ENCODE results near the gene FOXO3. TPM values are rescaled to one million over a fixed set of nuclear protein-coding genes. Genes with fewer than 3 reads are reported as not detected.

The FOXO3 gene
- total RNA-seq, 1 donor from 2014 or later, result 13.7 TPM

GRCh38 chr6:108684771-108685329 is 124.1 kb downstream of the FOXO3 start:
- H3K4me1 Mint-ChIP-seq, result peaks cover 3% of the 10 kb centered on the region
- H2AFZ ChIP-seq (replicated peaks), result no peak overlapping the region
- no peaks in the 10 kb centered on the region for H4K20me1 ChIP-seq (ENCODE audit: low read depth)
- H3K9ac ChIP-seq, result no peak overlapping the region
- H3K27me3 Mint-ChIP-seq (ENCODE audit: insufficient read depth, low read depth), result peaks cover 4% of the 10 kb centered on the region
- H3K27ac ChIP-seq, result no peak overlapping the region
- no peak overlapping the region for H3K4me3 Mint-ChIP-seq
- no peaks in the 10 kb centered on the region for H3K36me3 ChIP-seq
- peaks cover 2% of the 10 kb centered on the region for H3K36me3 Mint-ChIP-seq
- H3K9me3 Mint-ChIP-seq, result no peaks in the 10 kb centered on the region
- no peaks in the 10 kb centered on the region for H3K27me3 ChIP-seq
- H3K79me2 ChIP-seq (ENCODE audit: low read depth), result no peaks in the 10 kb centered on the region
- no peak overlapping the region for H3K4me3 ChIP-seq
- no peaks in the 10 kb centered on the region for H3K4me1 ChIP-seq
- H3K27ac Mint-ChIP-seq, result no peak overlapping the region
- no peak overlapping the region for H3K4me2 ChIP-seq
- DNase-seq (ENCODE audit: low spot score), result no peak
- no peak for TF ChIP-seq EZH2 (IDR thresholded peaks at IDR 0.05)
- TF ChIP-seq EZH2phosphoT487 (IDR thresholded peaks at IDR 0.05), result no peak
- TF ChIP-seq CTCF (IDR thresholded peaks at IDR 0.05), result no peak
- no peaks in the 10 kb centered on the region for H3K9me3 ChIP-seq (ENCODE audit: low read depth)
- no peaks in the 10 kb centered on the region for H3F3A ChIP-seq (ENCODE audit: low read depth)

- Mint-ChIP-seq H3K4me1 (peaks cover 7% of the 10 kb centered on the region), H3K9me3 (no peaks in the 10 kb centered on the region)
- no peak overlapping the region for H3K9ac ChIP-seq
Observed at GRCh38 chr6:108685970-108686369, 125.3 kb downstream of the FOXO3 start.

GRCh38 chr6:108686896-108687295 is 126.2 kb downstream of the FOXO3 start:
- Histone ChIP-seq H3K27me3 (no peaks in the 10 kb centered on the region), H3F3A (ENCODE audit: low read depth) (no peaks in the 10 kb centered on the region), H2AFZ (replicated peaks) (no peak overlapping the region), H4K20me1 (ENCODE audit: low read depth) (no peaks in the 10 kb centered on the region), H3K4me1 (no peaks in the 10 kb centered on the region), H3K4me3 (no peak overlapping the region), H3K79me2 (ENCODE audit: low read depth) (no peaks in the 10 kb centered on the region), H3K36me3 (no peaks in the 10 kb centered on the region), H3K27ac (no peak overlapping the region), H3K9me3 (ENCODE audit: low read depth) (no peaks in the 10 kb centered on the region), H3K9ac (no peak overlapping the region), H3K4me2 (no peak overlapping the region)
- no peaks in the 10 kb centered on the region for H3K9me3 Mint-ChIP-seq
- TF ChIP-seq EZH2phosphoT487 (IDR thresholded peaks at IDR 0.05) (no peak), CTCF (IDR thresholded peaks at IDR 0.05) (no peak), EZH2 (IDR thresholded peaks at IDR 0.05) (no peak)
- peaks cover 7% of the 10 kb centered on the region for H3K4me1 Mint-ChIP-seq
- DNase-seq (ENCODE audit: low spot score), result no peak
- H3K36me3 Mint-ChIP-seq, result peaks cover 2% of the 10 kb centered on the region
- peaks cover 5% of the 10 kb centered on the region for H3K27me3 Mint-ChIP-seq (ENCODE audit: insufficient read depth, low read depth)
- no peak overlapping the region for H3K4me3 Mint-ChIP-seq
- no peak overlapping the region for H3K27ac Mint-ChIP-seq

More at GRCh38 chr6:108685970-108686369, 125.3 kb downstream of the FOXO3 start:
- Histone ChIP-seq H3K4me1 (no peaks in the 10 kb centered on the region), H2AFZ (replicated peaks) (no peak overlapping the region), H3K36me3 (no peaks in the 10 kb centered on the region), H3F3A (ENCODE audit: low read depth) (no peaks in the 10 kb centered on the region), H4K20me1 (ENCODE audit: low read depth) (no peaks in the 10 kb centered on the region), H3K27ac (no peak overlapping the region), H3K9me3 (ENCODE audit: low read depth) (no peaks in the 10 kb centered on the region), H3K4me3 (no peak overlapping the region), H3K79me2 (ENCODE audit: low read depth) (no peaks in the 10 kb centered on the region), H3K27me3 (no peaks in the 10 kb centered on the region), H3K4me2 (no peak overlapping the region)
- peaks cover 5% of the 10 kb centered on the region for H3K27me3 Mint-ChIP-seq (ENCODE audit: insufficient read depth, low read depth)
- DNase-seq (ENCODE audit: low spot score), result no peak
- no peak overlapping the region for H3K4me3 Mint-ChIP-seq
- H3K36me3 Mint-ChIP-seq, result peaks cover 2% of the 10 kb centered on the region
- H3K27ac Mint-ChIP-seq, result no peak overlapping the region
- no peak for TF ChIP-seq EZH2 (IDR thresholded peaks at IDR 0.05)

- no peaks in the 10 kb centered on the region for H3K9me3 Mint-ChIP-seq
- no peak overlapping the region for H3K27ac Mint-ChIP-seq
- no peaks in the 10 kb centered on the region for H3K36me3 ChIP-seq
- H3K27me3 ChIP-seq, result no peaks in the 10 kb centered on the region
- no peak overlapping the region for H2AFZ ChIP-seq (replicated peaks)
- TF ChIP-seq CTCF (IDR thresholded peaks at IDR 0.05), result no peak
- TF ChIP-seq EZH2 (IDR thresholded peaks at IDR 0.05), result no peak
- TF ChIP-seq EZH2phosphoT487 (IDR thresholded peaks at IDR 0.05), result no peak
- H3K9me3 ChIP-seq (ENCODE audit: low read depth), result no peaks in the 10 kb centered on the region
- H3K36me3 Mint-ChIP-seq, result peaks cover 2% of the 10 kb centered on the region
- H3K27me3 Mint-ChIP-seq (ENCODE audit: insufficient read depth, low read depth), result peaks cover 5% of the 10 kb centered on the region
- no peaks in the 10 kb centered on the region for H3F3A ChIP-seq (ENCODE audit: low read depth)
- H3K4me3 ChIP-seq, result no peak overlapping the region
- H4K20me1 ChIP-seq (ENCODE audit: low read depth), result no peaks in the 10 kb centered on the region
- no peak overlapping the region for H3K9ac ChIP-seq
- no peaks in the 10 kb centered on the region for H3K79me2 ChIP-seq (ENCODE audit: low read depth)
- H3K27ac ChIP-seq, result no peak overlapping the region
- no peak overlapping the region for H3K4me3 Mint-ChIP-seq
- no peak overlapping the region for H3K4me2 ChIP-seq
- no peaks in the 10 kb centered on the region for H3K4me1 ChIP-seq
- DNase-seq (ENCODE audit: low spot score), result no peak
- H3K4me1 Mint-ChIP-seq, result peaks cover 7% of the 10 kb centered on the region
Observed at GRCh38 chr6:108687921-108688320, 127.2 kb downstream of the FOXO3 start.

Data from neural progenitor cell (in vitro differentiated cells).